ENCODE measurements around the gene TEX30. TPM values are rescaled to one million over a fixed set of nuclear protein-coding genes. Genes with fewer than 3 reads are reported as not detected.
"Not testable (repeated sequence)": the region's sequence is repeated elsewhere in the genome, so short reads cannot be mapped to it uniquely, and the experiment has no call there.

Gene TEX30
- total and polyA plus RNA-seq, 2 donors (not counting 3 experiments of a cell fraction or from before 2014, with no cell fraction given): 12.5 to 19.8 TPM

DNA sequence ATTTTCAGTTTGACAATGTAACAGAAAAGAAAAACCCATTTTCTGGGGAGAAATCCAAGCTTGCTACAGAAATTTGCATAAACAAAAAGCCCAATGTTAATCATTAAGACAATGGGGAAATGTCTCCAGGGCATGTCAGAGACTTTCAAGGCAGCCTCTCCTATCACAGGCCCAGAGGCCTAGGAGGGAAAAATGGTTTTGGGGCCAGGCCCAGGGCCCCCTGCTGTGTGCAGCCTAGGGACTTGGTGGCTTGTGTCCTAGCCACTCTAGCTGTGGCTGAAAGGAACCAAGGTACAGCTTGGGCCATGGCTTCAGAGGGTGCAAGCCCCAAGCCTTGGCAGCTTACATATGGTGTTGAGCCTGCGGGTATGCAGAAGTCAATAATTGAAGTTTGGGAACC is 8.0 kb upstream of the TEX30 start:
- no peak for DNase-seq (ENCODE audit: low read depth, low spot score)
- H3K79me2 ChIP-seq (ENCODE audit: control insufficient read depth, insufficient read depth, low read length): no peaks in the 10 kb centered on the region
- no TSS peak for BruUV-seq (replicated peaks)
- H3K36me3 ChIP-seq (ENCODE audit: control insufficient read depth in 2 of 2, extremely low read depth in 1 of 2, insufficient read depth in 2 of 2, low read length in 2 of 2): peaks cover 3 to 8% of the 10 kb centered on the region in 2 experiments
- no peak for FAIRE-seq
- H3K9ac ChIP-seq (replicated peaks; ENCODE audit: extremely low read depth, insufficient read depth, low read length): no peak overlapping the region
- H3K4me1 ChIP-seq (ENCODE audit: control insufficient read depth, extremely low read depth, insufficient read depth, low read length): no peaks in the 10 kb centered on the region
- TF ChIP-seq GATA2 (IDR thresholded peaks at IDR 0.05; ENCODE audit: insufficient read depth, insufficient read length, low read depth, low read length) (no peak), POLR2A (IDR thresholded peaks at IDR 0.05; ENCODE audit: low read depth, low read length) (no peak), POLR2AphosphoS5 (IDR thresholded peaks at IDR 0.05; ENCODE audit: insufficient read depth, low read depth, low read length) (no peak), EZH2 (IDR thresholded peaks at IDR 0.05; ENCODE audit: borderline replicate concordance, low read depth, low read length, severe bottlenecking) (no peak), CTCF (IDR thresholded peaks at IDR 0.05; ENCODE audit: extremely low read depth in 1 of 2, insufficient read depth in 1 of 2, low read depth in 1 of 2, low read length in 2 of 2) (no peak), FOS (IDR thresholded peaks at IDR 0.05; ENCODE audit: borderline replicate concordance, insufficient read depth, low read length) (no peak), JUN (IDR thresholded peaks at IDR 0.05; ENCODE audit: borderline replicate concordance, insufficient read depth, insufficient read length, low read depth) (no peak), MAX (IDR thresholded peaks at IDR 0.05; ENCODE audit: insufficient read depth, insufficient read length) (no peak), MYC (IDR thresholded peaks at IDR 0.05; ENCODE audit: low read depth, low read length) (no peak)
- no peaks in the 10 kb centered on the region for H4K20me1 ChIP-seq (replicated peaks; ENCODE audit: control insufficient read depth, extremely low read depth, insufficient read depth, low read length)
- H3K9me1 ChIP-seq (replicated peaks; ENCODE audit: control insufficient read depth, extremely low read depth, insufficient read depth, low read length): no peaks in the 10 kb centered on the region
- intact Hi-C loops (cut with micrococcal nuclease) (no loop called here), dilution Hi-C loops (cut with MboI; ENCODE audit: extremely low pct_ligation_motif_present, low sequenced_read_pairs) (no loop called here)
- no peaks in the 10 kb centered on the region for H3K27me3 ChIP-seq (ENCODE audit: control insufficient read depth in 2 of 2, insufficient read depth in 2 of 2, low read length in 2 of 2)
- ChIA-PET CTCF (no interaction called here), POLR2A (no interaction called here)
- H3K9me3 ChIP-seq (replicated peaks; ENCODE audit: control insufficient read depth, insufficient read depth, low read length): no peaks in the 10 kb centered on the region
- H3K4me2 ChIP-seq (ENCODE audit: insufficient read depth, low read length): no peak overlapping the region
- no peak overlapping the region for H2AFZ ChIP-seq (ENCODE audit: low read depth, low read length)
- no peak overlapping the region for H3K27ac ChIP-seq (ENCODE audit: insufficient read depth, low read depth, low read length)
- no peak overlapping the region for H3K4me3 ChIP-seq (replicated peaks in 1 of 3; ENCODE audit: insufficient read depth in 1 of 3, low read depth in 1 of 3, low read length in 3 of 3)

GRCh38 chr13:102780656-102781055 is 7.1 kb upstream of the TEX30 start:
- H3K36me3 ChIP-seq (ENCODE audit: control insufficient read depth in 2 of 2, extremely low read depth in 1 of 2, insufficient read depth in 2 of 2, low read length in 2 of 2); POLR2A ChIA-PET; H3K9me3 ChIP-seq (replicated peaks; ENCODE audit: control insufficient read depth, insufficient read depth, low read length); DNase-seq (ENCODE audit: low read depth, low spot score); H3K4me1 ChIP-seq (ENCODE audit: control insufficient read depth, extremely low read depth, insufficient read depth, low read length); H3K27ac ChIP-seq (ENCODE audit: insufficient read depth, low read depth, low read length); intact Hi-C loops (cut with micrococcal nuclease); H2AFZ ChIP-seq (ENCODE audit: low read depth, low read length); H3K79me2 ChIP-seq (ENCODE audit: control insufficient read depth, insufficient read depth, low read length); CTCF ChIA-PET; dilution Hi-C loops (cut with MboI; ENCODE audit: extremely low pct_ligation_motif_present, low sequenced_read_pairs); H3K27me3 ChIP-seq (ENCODE audit: control insufficient read depth in 2 of 2, insufficient read depth in 2 of 2, low read length in 2 of 2); H3K9me1 ChIP-seq (replicated peaks; ENCODE audit: control insufficient read depth, extremely low read depth, insufficient read depth, low read length); BruUV-seq (replicated peaks); FAIRE-seq; H3K9ac ChIP-seq (replicated peaks; ENCODE audit: extremely low read depth, insufficient read depth, low read length); H3K4me2 ChIP-seq (ENCODE audit: insufficient read depth, low read length); H3K4me3 ChIP-seq (replicated peaks in 1 of 3; ENCODE audit: insufficient read depth in 1 of 3, low read depth in 1 of 3, low read length in 3 of 3); H4K20me1 ChIP-seq (replicated peaks; ENCODE audit: control insufficient read depth, extremely low read depth, insufficient read depth, low read length): not testable (repeated sequence)

Data from endothelial cell of umbilical vein (primary cell).